ENCODE results near the gene TUBB1. TPM values are rescaled to one million over a fixed set of nuclear protein-coding genes. Genes with fewer than 3 reads are reported as not detected.

The TUBB1 gene
- total RNA-seq, 1 donor from 2014 or later, result not detected

DNA sequence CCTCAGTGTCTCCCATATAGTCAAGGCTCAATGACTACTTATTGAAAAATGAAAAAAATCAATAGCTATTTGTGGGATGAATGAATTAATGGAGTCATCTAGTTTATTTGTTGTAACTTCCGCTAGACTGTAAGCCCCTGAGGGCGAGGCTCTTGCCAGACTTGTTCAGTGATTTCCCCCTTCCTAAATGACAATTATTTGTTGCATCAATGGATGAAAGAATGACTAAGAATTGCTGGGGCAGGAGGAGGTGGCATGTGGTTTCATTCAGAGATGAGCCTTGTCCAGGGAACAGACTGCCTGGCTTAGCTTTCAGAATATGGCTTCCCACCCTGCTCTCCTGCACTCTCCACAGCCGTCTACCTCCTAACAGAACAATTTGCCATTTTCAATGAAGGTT lies 24.5 kb downstream of the TUBB1 start:
- intact Hi-C loops (cut with DNase I), result loop anchor here (2.0 to 5.0 kb wide), 2 partner anchors 36 to 63 kb away; partner anchors contain the start of genes CTSZ and NELFCD
- no peaks in the 10 kb centered on the region for H3K9me3 ChIP-seq
- H3K27ac ChIP-seq, result peak overlapping the region in 1 of 2 donors; percentile 58
- no peak for DNase-seq (ENCODE audit: low spot score in 2 of 2)
- TF ChIP-seq, protein P1, sequence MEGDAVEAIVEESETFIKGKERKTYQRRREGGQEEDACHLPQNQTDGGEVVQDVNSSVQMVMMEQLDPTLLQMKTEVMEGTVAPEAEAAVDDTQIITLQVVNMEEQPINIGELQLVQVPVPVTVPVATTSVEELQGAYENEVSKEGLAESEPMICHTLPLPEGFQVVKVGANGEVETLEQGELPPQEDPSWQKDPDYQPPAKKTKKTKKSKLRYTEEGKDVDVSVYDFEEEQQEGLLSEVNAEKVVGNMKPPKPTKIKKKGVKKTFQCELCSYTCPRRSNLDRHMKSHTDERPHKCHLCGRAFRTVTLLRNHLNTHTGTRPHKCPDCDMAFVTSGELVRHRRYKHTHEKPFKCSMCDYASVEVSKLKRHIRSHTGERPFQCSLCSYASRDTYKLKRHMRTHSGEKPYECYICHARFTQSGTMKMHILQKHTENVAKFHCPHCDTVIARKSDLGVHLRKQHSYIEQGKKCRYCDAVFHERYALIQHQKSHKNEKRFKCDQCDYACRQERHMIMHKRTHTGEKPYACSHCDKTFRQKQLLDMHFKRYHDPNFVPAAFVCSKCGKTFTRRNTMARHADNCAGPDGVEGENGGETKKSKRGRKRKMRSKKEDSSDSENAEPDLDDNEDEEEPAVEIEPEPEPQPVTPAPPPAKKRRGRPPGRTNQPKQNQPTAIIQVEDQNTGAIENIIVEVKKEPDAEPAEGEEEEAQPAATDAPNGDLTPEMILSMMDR (IDR thresholded peaks at IDR 0.05), result no peak
- H3K36me3 ChIP-seq, result no peaks in the 10 kb centered on the region
- no peak overlapping the region for H3K4me3 ChIP-seq
- no peaks in the 10 kb centered on the region for H3K27me3 ChIP-seq
- peaks cover 3 to 15% of the 10 kb centered on the region in 2 donors for H3K4me1 ChIP-seq

DNA sequence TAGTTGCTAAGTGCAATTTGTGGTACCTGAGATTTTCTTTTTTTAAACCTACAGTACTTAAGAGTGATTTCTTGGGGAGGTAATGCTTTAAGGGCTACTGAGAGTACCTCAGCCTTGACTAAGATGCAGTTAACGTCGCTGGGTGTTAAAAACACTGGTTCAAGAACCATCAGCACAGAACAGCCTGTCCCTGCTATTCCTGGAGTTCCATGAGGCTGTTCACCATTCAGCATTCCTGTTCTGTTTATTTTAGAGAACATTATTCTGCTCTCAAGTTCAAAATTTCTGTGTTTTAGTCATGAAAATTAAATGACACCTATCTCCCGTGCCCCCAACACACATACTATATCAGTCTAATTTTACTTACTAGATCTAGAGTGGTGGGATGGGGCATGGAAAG lies 25.1 kb downstream of the TUBB1 start:
- Histone ChIP-seq H3K27me3 (no peaks in the 10 kb centered on the region), H3K4me3 (no peak overlapping the region), H3K9me3 (no peaks in the 10 kb centered on the region), H3K27ac (no peak overlapping the region), H3K4me1 (peaks cover 3 to 15% of the 10 kb centered on the region in 2 donors), H3K36me3 (no peaks in the 10 kb centered on the region)
- TF ChIP-seq, protein P1 (IDR thresholded peaks at IDR 0.05), result no peak
- intact Hi-C loops (cut with DNase I), result loop anchor here (5.0 kb wide), 1 partner anchor 37 kb away; the partner anchor contains the start of gene CTSZ
- DNase-seq (ENCODE audit: low spot score in 2 of 2), result no peak

DNA sequence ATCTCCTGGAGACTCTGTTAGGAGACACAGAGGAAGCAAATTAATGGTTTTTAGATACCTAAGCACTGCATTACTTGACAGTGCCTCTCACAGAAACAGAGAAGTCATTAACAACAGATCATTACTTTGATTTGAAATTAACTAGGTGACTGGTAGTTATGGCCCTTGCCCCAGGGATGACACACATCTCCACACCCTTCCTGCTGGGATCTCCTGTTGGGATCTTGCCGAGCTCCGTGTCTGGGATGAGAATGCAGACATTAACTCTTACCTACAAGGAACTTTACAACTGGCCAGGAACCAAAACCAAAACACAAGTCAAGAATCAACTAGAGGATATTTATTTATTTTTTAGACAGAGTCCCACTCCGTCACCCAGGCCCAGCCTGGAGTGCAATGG lies 25.6 kb downstream of the TUBB1 start:
- no peaks in the 10 kb centered on the region for H3K36me3 ChIP-seq
- no peak for DNase-seq (ENCODE audit: low spot score in 2 of 2)
- TF ChIP-seq, protein P1 (IDR thresholded peaks at IDR 0.05), result no peak
- H3K4me1 ChIP-seq, result peaks cover 3 to 15% of the 10 kb centered on the region in 2 donors
- no peaks in the 10 kb centered on the region for H3K27me3 ChIP-seq
- H3K9me3 ChIP-seq, result no peaks in the 10 kb centered on the region
- H3K4me3 ChIP-seq, result no peak overlapping the region
- intact Hi-C loops (cut with DNase I), result loop anchor here (5.0 kb wide), 1 partner anchor 37 kb away; the partner anchor contains the start of gene CTSZ
- H3K27ac ChIP-seq, result no peak overlapping the region

DNA sequence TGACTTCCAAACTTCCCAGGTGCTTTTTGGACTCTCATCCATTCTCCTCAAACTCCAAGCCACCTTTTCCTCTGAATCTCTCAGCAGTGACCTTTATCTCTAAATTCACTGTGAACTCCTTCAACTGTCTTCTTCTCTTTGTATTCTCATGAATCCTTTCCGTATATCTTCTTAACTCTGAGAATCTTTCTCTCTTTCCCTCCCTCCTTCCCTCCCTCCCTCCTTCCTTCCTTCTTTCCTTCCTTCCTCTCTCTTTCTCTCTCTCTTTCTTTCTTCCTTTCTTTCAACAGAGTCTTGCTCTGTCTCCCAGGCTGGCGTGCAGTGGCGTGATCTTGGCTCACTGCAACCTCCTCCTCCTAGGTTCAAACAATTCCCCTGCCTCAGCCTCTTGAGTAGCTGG lies 27.6 kb downstream of the TUBB1 start:
- no peaks in the 10 kb centered on the region for H3K36me3 ChIP-seq
- peaks cover 3 to 5% of the 10 kb centered on the region in 2 donors for H3K4me1 ChIP-seq
- no peak for DNase-seq (ENCODE audit: low spot score in 2 of 2)
- no peaks in the 10 kb centered on the region for H3K9me3 ChIP-seq
- H3K27ac ChIP-seq, result no peak overlapping the region
- intact Hi-C loops (cut with DNase I), result no loop called here
- no peak overlapping the region for H3K4me3 ChIP-seq
- TF ChIP-seq, protein P1 (IDR thresholded peaks at IDR 0.05), result no peak
- no peaks in the 10 kb centered on the region for H3K27me3 ChIP-seq

DNA sequence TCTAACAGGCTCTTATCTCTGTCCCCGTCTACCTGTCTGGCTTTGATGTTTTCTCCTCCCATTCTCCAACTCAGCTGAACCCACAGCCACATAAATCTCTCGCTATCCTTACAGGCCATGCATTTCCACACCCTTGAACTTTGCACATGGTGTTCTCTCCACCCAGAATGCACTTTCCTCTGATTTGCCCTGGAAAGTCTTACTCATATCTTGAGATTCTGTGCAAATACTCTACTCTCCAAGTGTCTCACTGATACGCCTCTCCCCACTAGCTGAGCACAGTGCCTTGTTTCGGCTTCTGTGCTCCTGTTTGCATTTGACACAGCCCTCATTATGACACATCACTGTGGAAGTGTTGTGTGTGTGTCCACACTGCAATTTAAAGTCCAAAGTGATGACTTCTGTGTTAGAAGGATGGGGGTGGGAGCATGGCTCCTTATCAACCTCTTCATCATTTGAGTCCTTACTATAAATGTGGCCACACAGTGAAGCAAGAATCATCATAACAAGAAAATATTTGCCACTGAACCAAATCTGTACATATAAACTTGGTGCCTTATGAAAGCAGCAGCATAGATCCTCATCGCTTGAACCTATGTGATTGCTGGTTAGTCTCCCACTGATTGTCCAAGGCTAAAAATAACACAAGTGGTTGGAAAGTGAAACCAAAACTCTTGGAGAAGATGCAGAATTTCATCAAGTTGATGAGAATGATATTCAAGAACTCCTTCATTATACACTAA lies 28.9 kb downstream of the TUBB1 start:
- intact Hi-C loops (cut with DNase I), result no loop called here
- TF ChIP-seq, protein P1 (IDR thresholded peaks at IDR 0.05), result no peak
- Histone ChIP-seq H3K27me3 (no peaks in the 10 kb centered on the region), H3K27ac (no peak overlapping the region), H3K9me3 (no peaks in the 10 kb centered on the region), H3K36me3 (no peaks in the 10 kb centered on the region), H3K4me3 (no peak overlapping the region), H3K4me1 (peaks cover 2 to 3% of the 10 kb centered on the region in 2 donors)
- DNase-seq (ENCODE audit: low spot score in 2 of 2), result no peak

Data from ascending aorta (tissue), 2 donors.